LHCN-M2 (cell line): Measurements from ENCODE around the gene RPS2. TPM values are rescaled to one million over a fixed set of nuclear protein-coding genes. Genes with fewer than 3 reads are reported as not detected.
A peak's percentile ranks its signal among the peaks of the same experiment; 100 is the strongest.
"Not testable (repeated sequence)": the region's sequence is repeated elsewhere in the genome, so short reads cannot be mapped to it uniquely, and the experiment has no call there.

Experiments used
- DNase-seq: peaks from one replicate; pipeline ENCODE4 v3.0.0-alpha.2; 2012; ENCODE audit warnings: low read depth
- total RNA-seq: library from RNA; depleted of rRNA; stranded (reverse); fragments of >200 nt; gene quantifications from 2 replicates; pipeline ENCODE4 v1.2.3, GENCODE V29; 2014

RPS2 gene
- total RNA-seq, 1 experiment from 2014 or later, result 2,551 TPM

DNA sequence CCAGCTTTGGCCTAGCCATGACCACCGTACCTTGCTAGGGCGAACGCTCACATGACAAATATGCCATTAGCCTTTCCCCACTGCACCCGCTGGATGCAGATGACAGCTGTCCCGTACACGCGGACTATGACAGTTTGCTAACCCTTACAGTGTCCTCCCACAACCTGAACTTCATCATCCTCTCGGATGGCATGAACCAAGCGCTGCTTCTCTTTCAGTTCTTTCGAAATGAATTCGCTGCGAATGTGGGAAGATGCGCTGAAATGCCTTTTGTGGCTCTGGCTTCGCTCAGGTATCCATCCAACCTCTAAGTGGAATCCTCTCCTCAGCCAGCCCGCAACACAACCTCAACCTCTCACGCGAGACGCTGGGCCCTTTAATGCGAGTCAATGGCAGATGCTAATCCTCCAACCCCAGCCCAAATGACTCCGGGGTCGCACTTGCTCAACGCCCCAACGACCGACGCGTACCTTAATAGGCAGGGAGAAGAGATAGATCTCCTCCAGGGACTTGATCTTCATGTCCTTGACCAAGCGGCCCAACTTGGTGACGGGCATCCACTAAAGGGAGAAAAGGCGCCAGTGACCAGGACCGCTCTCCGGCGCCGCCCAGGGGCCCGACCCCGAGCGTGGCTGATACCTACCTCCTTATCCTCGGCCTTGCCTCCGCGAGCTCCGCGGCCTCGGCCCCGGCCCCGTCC is 670 bp downstream of the RPS2 start:
- DNase-seq, result peak; percentile 45

DNA sequence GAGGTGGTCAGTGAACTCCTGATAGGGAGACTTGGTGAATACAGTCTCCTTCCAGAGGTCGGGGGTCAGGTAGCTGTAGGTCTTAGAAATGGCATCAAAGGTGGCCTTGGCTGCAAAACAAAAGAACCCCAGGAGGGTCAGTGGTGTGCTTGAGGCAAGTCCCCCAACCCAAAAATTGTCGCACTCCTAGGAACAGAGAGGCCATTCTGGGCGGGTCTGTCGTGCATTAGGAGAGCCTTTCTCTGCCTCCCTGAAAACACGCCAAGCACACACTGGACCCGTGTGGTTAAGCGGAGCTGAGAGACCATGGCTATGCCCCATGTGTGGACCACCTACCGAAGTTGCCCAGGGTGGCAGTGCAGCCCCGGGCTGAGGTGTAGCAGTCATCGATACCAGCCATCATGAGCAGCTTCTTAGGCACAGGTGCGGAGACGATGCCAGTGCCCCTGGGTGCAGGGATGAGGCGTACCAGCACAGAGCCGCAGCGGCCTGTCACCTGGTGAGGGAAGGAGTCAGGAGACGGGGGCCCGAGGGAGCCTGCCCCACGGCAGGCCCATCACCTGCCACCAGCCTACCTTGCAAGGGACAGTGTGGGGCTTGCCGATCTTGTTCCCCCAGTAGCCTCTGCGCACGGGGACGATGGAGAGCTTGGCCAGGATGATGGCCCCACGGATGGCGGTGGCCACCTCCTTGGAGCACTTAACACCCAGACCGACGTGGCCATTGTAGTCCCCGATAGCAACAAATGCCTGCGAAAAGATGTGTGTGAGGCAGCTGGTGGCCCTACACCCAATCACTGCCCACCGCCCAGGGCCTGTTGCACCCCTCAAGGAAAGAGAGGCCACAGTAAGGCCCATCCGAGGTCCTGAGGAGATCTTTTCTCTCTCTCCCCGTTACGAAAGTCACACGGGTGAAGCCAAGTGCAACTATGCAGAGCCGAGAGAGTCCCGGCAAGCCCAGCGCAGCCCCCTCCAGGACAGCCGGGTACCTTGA is 2.2 kb downstream of the RPS2 start:
- not testable (repeated sequence) for DNase-seq

DNA sequence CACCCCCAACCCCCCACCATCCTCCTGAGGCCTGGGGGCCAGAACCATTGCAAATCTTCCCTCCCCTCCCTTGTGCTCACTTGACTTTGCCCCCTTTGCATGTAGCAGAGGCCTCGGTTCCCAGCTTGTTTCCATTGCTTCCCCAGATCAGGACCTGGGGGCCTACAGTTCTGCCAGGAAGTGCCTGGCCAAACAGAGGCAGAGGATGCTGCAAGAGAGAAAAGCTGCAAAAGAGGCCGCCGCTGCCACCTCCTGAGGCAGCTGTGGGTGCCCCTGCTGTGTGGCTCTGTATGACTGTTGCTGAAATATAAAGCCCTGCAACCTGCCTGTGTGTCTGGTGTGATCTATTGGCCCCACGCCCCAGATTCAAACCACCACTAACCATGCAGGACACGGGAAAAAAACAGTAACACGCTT is 3.0 kb downstream of the RPS2 start:
- peak; percentile 23 for DNase-seq

DNA sequence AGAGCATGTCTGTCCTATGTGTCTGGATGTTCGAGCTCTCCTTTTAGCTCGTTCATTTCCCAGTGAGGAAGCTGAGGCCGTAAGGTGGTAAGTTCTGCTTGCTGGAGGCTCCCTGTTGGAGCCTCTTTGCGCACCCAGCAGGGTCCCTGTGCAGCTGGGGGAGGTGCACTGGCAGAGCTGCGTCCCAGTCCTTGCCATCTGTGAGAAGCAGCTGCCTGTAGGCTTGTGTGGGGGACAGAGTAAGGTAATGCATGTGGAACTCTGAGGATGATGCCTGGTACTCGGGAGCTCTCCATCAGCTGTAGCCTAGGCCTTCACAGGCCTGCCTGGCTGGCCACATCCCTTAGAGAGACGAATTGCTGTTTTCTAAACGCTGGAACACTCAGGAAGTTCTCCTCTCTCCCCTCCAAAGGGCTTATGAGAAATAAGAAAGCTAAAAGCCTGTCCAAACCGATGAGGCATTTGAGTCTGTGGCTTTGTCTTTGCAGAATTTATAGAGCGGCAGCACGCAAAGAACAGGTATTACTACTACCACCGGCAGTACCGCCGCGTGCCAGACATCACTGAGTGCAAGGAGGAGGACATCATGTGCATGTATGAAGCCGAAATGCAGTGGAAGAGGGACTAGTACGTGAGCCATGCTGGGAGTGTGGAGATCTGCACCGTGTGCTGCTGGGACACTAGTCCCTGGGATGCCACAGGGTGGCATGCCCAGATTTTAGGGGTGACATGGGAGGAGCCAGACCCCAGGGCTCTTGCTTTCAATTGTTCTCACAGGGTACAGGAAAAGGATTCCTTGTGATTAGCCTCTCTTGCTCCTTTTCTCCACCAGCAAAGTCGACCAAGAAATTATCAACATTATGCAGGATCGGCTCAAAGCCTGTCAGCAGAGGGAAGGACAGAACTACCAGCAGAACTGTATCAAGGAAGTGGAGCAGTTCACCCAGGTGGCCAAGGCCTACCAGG is 3.7 kb downstream of the RPS2 start:
- peak; percentile 62 for DNase-seq

DNA sequence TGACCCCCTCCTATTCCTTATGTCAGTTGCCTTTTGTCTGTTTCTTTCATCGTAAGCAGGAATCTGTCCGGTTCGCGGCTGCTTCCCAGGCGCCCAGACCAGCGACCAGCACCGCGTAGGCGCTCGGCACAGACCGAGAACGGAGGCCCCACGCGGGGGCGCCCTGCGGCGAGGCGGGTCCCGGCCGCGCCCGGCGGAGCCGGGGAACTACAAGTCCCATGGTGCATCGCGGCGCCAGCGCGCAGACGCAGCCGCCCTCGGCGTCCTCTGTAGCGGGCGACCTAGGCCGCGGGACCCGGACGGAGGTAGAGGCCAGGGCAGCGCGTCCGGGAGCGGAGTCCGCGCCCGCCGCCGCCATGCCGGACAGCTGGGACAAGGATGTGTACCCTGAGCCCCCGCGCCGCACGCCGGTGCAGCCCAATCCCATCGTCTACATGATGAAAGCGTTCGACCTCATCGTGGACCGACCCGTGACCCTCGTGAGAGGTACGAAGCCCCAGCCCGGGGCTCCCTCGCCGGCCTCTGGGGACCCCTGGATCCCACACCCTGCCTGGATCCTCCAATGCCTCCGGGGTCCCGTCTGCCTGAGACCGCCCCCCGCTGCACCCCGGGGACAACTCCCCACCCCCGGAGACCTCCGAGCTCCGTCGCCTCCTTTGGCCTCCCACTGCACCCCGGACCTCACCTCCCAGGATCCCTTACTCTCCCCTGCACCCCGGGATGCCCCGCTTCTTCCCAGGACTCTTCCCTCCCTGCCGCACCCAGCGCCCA is 5.2 kb downstream of the RPS2 start, which contains the start of gene NDUFB10:
TSS of gene NDUFB10 (plus strand) at position 270 of the 771 bp plus-strand sequence. CDS start at position 357, 87 bp downstream.
- peak; percentile 88 for DNase-seq

DNA sequence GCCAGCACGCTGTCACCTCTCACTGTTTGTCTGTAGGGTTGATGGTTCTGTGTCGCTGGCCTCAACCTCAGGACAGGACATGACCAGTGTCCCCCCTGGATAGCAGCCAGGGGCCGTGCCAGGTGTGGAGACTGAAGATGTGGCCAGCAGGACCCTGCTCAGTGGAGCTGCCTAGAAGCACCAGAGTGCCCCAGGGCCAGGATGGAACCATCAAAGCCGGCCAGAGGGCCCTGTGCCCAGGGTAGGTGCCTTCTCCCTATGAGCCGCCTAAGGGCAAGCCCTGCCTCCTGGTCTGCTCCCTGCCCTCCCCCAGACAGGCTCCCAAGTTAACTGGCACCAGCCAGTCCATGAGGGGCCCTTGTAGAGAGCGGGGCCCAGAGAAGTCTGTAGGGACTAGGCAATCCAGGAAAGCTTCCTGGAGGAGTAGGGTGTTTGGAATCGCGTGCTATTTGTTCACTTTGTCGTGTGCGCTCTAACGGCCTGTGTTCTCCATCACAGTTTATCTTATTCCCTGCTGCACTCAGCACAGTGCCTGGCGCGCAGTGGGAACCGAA is 5.8 kb downstream of the RPS2 start:
- no peak for DNase-seq

DNA sequence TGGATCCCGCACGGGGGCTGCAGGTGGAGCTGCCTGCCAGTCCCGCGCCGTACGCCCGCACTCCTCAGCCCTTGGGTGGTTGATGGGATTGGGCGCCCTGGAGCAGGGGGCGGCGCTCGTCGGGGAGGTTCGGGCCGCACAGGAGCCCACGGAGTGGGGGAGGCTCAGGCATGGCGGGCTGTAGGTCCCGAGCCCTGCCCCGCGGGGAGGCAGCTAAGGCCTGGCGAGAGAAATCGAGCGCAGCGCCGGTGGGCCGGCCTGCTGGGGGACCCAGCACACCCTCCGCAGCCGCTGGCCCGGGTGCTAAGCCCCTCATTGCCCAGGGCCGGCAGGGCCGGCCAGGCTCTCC is 6.5 kb downstream of the RPS2 start:
- DNase-seq, result not testable (repeated sequence)

DNA sequence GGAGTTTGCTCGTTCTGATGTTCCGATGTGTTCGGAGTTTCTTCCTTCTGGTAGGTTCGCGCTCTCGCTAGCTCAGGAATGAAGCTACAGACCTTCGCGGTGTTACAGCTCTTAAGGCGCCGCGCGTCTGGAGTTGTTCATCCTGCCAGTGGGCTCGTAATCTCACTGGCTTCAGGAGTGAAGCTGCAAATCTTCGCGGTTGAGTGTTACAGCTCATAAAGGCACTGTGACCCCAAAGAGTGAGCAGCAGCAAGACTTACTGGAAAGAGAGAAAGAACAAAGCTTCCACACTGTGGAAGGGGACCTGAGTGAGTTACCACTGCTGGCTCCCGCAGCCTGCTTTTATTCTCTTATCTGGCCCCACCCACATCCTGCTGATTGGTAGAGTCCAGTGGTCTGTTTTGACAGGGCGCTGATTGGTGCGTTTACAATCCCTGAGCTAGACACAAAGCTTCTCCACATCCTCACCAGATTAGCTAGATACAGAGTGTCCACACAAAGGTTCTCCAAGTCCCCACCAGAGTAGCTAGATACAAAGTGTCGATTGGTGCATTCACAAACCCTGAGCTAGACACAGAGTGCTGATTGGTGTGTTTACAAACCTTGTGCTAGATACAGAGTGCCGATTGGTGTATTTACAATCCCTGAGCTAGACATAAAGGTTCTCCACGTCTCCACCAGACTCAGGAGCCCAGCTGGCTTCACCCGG is 7.0 kb downstream of the RPS2 start:
- not testable (repeated sequence) for DNase-seq

DNA sequence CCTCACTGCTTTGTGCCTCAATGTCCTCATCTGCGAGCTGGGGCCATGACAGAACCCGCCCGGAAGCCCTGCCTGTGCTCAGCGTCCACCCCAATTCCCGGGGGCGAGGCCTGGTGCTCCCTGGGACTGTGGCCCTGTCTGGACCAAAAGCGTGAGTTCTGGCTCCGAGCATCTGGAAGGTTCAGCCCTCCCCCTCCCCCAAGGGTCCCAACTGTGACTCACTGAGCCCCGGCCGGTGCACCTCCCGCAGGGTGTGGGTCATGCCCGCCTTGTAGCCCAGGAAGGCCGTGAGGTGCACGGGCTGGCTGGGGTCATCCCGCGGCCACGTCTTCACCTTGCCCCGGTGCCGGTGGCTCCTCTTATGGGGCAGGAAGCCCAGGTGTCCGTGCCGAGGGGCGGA is 10.9 kb downstream of the RPS2 start:
- DNase-seq, result no peak

DNA sequence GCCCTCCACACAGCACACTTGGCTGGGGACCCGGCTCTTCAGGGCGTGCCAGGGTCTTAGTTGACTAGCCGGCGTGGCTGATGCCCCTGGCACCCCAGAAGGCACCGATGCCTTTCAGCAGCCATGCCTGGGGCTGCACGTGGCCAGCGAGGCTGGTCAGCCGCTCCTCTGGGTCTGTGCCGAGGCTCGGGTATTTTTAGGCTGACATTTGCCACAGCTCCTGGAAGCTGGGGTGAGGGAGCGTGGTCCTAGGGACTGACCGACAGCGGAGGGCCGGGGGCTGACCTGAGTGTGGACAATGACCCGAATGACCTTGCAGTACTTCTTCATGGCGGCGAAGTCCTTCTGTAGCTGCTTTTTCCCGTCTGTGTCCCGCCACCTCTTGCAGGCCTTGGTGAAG is 14.1 kb downstream of the RPS2 start:
- DNase-seq, result no peak

DNA sequence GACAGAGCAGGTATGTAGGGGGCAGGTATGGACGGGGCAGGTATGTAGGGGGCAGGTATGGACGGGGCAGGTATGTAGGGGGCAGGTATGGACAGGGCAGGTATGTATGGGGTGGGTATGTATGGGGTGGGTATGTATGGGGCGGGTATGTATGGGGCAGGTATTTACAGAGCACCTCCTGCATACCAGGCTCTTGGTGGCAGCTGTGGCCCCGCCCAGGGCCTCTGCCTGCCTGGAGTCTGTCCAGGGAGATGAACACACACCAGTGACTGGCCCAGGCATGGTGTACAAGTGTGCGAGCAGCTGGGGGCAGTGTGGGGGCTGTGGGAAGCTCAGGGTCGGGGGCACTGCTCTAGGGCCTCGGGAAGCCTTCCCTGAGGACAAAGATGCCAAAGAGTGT is 14.6 kb downstream of the RPS2 start:
- no peak for DNase-seq

DNA sequence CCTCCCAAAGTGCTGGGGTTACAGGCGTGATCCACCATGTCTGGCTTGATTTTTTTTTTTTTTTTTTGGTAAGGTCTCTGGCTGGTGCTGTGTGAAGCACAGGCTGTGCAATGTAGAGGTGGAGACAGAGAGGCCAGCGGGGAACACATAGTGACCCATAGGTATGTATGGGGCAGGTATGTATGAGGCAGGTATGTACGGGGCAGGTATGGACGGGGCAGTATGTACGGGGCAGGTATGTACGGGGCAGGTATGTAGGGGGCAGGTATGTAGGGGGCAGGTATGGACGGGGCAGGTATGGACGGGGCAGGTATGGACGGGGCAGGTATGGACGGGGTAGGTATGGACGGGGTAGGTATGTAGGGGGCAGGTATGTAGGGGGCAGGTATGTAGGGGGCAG is 15.1 kb downstream of the RPS2 start:
- DNase-seq, result no peak

DNA sequence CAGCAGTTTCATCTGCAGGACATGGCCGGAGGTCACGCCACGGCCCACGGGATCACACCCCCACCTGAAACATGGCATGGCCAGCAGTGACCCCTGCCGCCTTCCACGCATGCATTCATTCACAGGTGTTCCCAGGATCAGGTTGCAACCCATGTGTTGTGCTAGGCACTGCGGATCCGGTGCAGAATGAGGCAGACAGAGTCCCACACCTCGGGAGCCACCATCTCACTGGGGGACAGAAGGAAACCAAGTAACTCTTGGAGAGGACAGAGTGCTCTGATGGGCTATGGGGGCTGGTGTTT is 17.3 kb downstream of the RPS2 start:
- no peak for DNase-seq

DNA sequence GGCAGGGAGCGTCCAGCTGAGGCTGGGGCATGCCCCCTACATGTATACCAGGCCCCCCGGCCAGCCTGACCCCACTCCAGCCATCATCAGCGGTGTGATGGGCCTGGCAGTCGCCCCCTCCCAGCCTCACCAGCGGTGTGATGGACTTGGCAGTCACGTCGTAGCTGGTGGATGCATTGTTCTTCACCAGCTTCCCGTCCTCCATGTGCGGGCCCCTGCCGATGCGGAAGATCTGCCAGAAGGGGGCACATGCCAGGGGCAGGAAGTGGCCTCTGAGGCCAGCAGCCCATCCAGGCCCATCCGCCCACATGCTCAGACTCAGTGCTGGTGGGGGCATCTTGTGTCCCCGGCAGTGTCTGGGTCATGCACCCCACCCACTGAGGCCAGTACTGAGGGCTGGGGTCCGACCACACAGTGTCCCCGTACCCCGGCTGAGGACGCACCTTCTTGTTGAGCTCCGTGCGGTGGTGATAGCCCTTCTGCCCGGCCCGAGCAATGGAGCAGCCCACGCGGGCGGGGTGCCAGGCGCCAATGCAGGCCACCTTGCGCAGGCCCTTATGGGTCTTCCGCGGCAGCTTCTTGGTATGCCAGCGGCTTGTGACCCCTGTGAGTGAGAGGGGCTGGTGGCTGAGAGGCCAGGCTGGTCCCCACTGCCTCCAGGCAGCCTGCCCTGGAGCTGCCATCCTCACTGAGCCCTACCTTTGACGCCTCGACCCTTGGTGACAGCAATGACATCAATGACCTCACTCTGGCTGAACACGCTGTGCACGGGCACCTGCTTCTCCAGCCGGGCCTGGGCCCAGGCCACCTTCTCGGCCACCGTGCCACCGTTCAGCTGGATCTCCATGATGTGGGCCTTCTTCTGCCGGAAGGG is 17.9 kb downstream of the RPS2 start:
- DNase-seq, result no peak

DNA sequence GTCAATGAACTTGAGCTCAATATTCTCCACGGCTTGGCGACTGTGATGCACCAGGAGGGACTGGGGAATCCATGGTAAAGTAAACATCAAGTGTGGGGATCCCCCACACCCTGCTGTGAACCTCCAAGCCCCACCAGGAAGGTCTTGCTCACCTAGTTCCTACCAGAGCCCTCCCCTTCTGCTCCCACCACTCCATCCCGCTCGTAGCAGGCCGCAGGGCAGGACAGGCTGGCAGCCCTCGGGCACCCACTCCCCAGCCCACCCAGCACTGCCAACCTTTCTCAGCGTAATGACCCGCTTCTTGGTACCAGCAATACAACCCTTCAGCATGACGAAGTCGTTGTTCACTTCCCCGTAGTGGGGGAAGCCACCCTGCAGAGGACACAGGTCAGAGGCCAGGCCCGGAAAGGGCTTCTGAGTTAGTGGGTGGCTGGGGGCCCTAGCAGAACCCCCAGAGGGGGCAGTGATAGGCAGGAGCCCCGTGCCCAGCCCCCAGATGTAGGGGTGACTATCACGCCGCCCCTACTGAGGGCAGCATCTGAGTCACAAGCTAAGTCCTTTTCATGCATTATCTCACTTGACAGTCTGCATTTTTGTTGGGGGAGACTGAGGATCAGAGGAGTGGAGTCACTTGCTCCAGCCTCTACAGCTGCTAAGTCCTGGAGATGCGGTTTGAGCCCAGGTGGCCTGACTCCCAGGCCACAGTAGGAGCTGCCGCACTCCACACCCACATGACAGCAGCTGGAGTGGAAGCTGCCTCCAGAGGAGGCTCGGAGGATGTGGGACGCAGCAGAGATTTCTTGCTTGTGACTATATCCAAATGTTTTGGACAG is 18.9 kb downstream of the RPS2 start:
- no peak for DNase-seq

DNA sequence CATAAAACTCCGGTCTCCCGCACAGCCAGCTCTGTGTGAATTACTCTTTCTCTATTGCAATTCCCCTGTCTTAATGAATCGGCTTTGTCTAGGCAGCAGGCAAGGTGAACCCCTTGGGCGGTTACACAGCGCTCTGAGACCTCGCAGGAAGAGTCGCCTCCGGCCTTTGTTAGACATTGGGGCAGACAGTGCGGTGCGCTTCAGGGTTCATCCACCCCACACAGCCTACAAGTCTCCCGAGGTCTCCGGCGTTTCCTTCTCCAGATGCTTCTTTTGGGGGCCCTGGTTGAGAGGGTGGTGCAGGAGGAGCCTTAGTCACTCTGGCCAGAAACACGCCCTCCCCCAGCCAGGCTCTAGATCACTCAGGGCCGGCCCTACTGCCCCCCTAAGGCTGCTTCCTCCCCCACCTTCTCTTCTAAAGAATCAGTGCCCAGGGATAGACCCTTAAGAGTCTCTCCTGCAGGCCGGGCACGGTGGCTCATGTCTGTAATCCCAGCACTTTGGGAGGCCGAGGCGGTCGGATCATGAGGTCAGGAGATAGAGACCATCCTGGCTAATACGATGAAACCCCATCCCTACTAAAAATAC is 19.9 kb downstream of the RPS2 start:
- DNase-seq, result no peak
